K562 (cell line): ENCODE data around the gene IFNAR2. TPM values are rescaled to one million over a fixed set of nuclear protein-coding genes. Genes with fewer than 3 reads are reported as not detected.
A peak's percentile ranks its signal among the peaks of the same experiment; 100 is the strongest.

Experiments
- ATAC-seq: fragments of 200-7000 bp; cut with Tn5 transposase; 3 replicates; pipeline ENCODE4 v1.9.1; 2020; ENCODE audit warnings: moderate library complexity
- BruUV-seq: library from RNA; stranded (reverse); fragments of 400-500 nt; replicated peaks from 2 replicates; lab custom pipeline; 2021; lab: Mats Ljungman, UMichigan
- CTCF ChIA-PET: fragments of 300-600 bp; formaldehyde crosslinking; extraction: SDS; loops from one replicate; lab custom pipeline; 2021; ENCODE audit warnings: low intra/inter-chr PET ratio; lab: Yijun Ruan, JAX
- POLR2A ChIA-PET: fragments of 300-600, 350-650 bp; sonication (Branson Sonifier 250); formaldehyde crosslinking; extraction: SDS; loops from one replicate; lab custom pipeline; 2021; ENCODE audit warnings: antibody characterized with exemption, inconsistent platforms; lab: Yijun Ruan, JAX
- DNase-seq, 4 experiments: peaks; one replicate each; pipeline versions ENCODE4 v3.0.0 to v3.0.0-alpha.2; 2011 to 2018; ENCODE audit warnings: low spot score in 3 of 4, mixed read lengths in 3 of 4; ENCODE audit errors: extremely low read depth in 1 of 4
- FAIRE-seq: peaks from 2 replicates; lab custom pipeline; 2011; peaks lifted over from hg19 to GRCh38; lab: Jason Lieb, UNC
- H2AFZ ChIP-seq: 2 replicates; pipeline ENCODE4 v1.6.0; 2011; ENCODE audit warnings: low read depth, low read length, control low read depth, inconsistent platforms
- H3K27ac ChIP-seq: fragments of 200-600 bp; 3 replicates; pipeline ENCODE4 v1.8.0; 2011; ENCODE audit warnings: low read depth, mild to moderate bottlenecking, control low read depth, inconsistent platforms, low read length, moderate library complexity, mixed read lengths; ENCODE audit errors: extremely low read depth
- H3K27me3 ChIP-seq, 2 experiments: fragments of 300-600 bp in 1 of 2; 2 replicates in 1 of 2; 3 replicates in 1 of 2; pipeline versions ENCODE4 v1.6.0 to v1.8.0; 2011; ENCODE audit warnings: inconsistent platforms in 2 of 2, low read length in 2 of 2, mild to moderate bottlenecking in 1 of 2, mixed read lengths in 1 of 2, moderate library complexity in 1 of 2; ENCODE audit not compliant: control insufficient read depth in 2 of 2, insufficient read depth in 2 of 2
- H3K36me3 ChIP-seq: fragments of 300-600 bp; 3 replicates; pipeline ENCODE4 v1.8.0; 2011; ENCODE audit warnings: mild to moderate bottlenecking, low read length, inconsistent platforms; ENCODE audit not compliant: control insufficient read depth, insufficient read depth
- H3K4me1 ChIP-seq, 2 experiments: fragments of 200-600 bp in 1 of 2; replicated peaks in 1 of 2; 2 replicates in 1 of 2; 3 replicates in 1 of 2; pipeline versions ENCODE4 v1.5.1 to v1.8.0; 2011; ENCODE audit warnings: inconsistent platforms in 2 of 2, low read length in 2 of 2, mild to moderate bottlenecking in 1 of 2, mixed read lengths in 1 of 2, moderate library complexity in 1 of 2; ENCODE audit not compliant: control insufficient read depth in 2 of 2, insufficient read depth in 2 of 2
- H3K4me2 ChIP-seq: 2 replicates; pipeline ENCODE4 v1.6.1; 2011; ENCODE audit warnings: low read length, control low read depth, inconsistent platforms, mixed read lengths; ENCODE audit not compliant: insufficient read depth
- H3K4me3 ChIP-seq: fragments of 200-600 bp; sonication (generic), shearing (Covaris generic); 2 replicates; pipeline ENCODE4 v1.5.1; 2016; ENCODE audit warnings: control low read depth, inconsistent platforms
- H3K79me2 ChIP-seq: fragments of 200-600 bp; 3 replicates; pipeline ENCODE4 v1.8.0; 2011; ENCODE audit warnings: low read length, inconsistent platforms; ENCODE audit not compliant: control insufficient read depth, insufficient read depth
- H3K9ac ChIP-seq, 2 experiments: 2 replicates each; pipeline versions ENCODE4 v1.6.0 to v1.6.1; 2011; ENCODE audit warnings: low read depth in 2 of 2, low read length in 2 of 2, control low read depth in 1 of 2, inconsistent platforms in 1 of 2, mild to moderate bottlenecking in 1 of 2, mixed read lengths in 1 of 2; ENCODE audit not compliant: insufficient read depth in 1 of 2
- H3K9me1 ChIP-seq: one replicate; pipeline ENCODE4 v1.6.0; 2011; ENCODE audit warnings: inconsistent platforms, mild to moderate bottlenecking, low read length, moderate library complexity; ENCODE audit not compliant: control insufficient read depth, insufficient read depth
- H3K9me3 ChIP-seq: replicated peaks from 2 replicates; pipeline ENCODE4 v1.5.1; 2011; ENCODE audit warnings: low read depth, low read length, inconsistent platforms; ENCODE audit not compliant: control insufficient read depth, insufficient read depth
- H4K20me1 ChIP-seq: replicated peaks from 2 replicates; pipeline ENCODE4 v1.6.1; 2011; ENCODE audit warnings: low read length, inconsistent platforms, mixed read lengths; ENCODE audit not compliant: control insufficient read depth, insufficient read depth
- ARID3A ChIP-seq: IDR thresholded peaks from 2 replicates; pipeline ENCODE4 v1.6.1; 2012; ENCODE audit warnings: low read depth, low read length, improper control_type of control experiment, borderline replicate concordance
- ATF3 ChIP-seq, 2 experiments: fragments of 450-650 bp in 1 of 2; sonication (generic) in 1 of 2; formaldehyde crosslinking in 1 of 2; IDR thresholded peaks in 1 of 2; conservative IDR thresholded peaks in 1 of 2; 2 replicates each; pipeline versions ENCODE4 v1.6.1 to v1.8.1; 2016 to 2023; ENCODE audit warnings: mild to moderate bottlenecking in 2 of 2, moderate library complexity in 2 of 2, inconsistent platforms in 1 of 2, missing genetic modification reagents in 1 of 2
- C11orf30 ChIP-seq: fragments of 450-650 bp; IDR thresholded peaks from 2 replicates; pipeline ENCODE4 v1.6.1; 2016; ENCODE audit warnings: low read depth, mild to moderate bottlenecking
- CBFA2T3 ChIP-seq: fragments of 450-650 bp; IDR thresholded peaks from 2 replicates; pipeline ENCODE4 v1.6.1; 2017
- CREB1 ChIP-seq, 2 experiments: sonication (generic) in 1 of 2; formaldehyde crosslinking in 1 of 2; IDR thresholded peaks; 2 replicates each; pipeline versions ENCODE4 v1.6.1 to v1.8.0; 2012 to 2022; ENCODE audit warnings: inconsistent platforms in 1 of 2, mild to moderate bottlenecking in 1 of 2, missing genetic modification reagents in 1 of 2, moderate library complexity in 1 of 2
- FOXP1 ChIP-seq: sonication (generic); formaldehyde crosslinking; IDR thresholded peaks from 2 replicates; pipeline ENCODE4 v1.8.0; 2022; ENCODE audit warnings: mild to moderate bottlenecking, missing genetic modification reagents
- GTF3C2 ChIP-seq: IDR thresholded peaks from 3 replicates; pipeline ENCODE4 v1.6.1; 2011; ENCODE audit warnings: borderline replicate concordance, mild to moderate bottlenecking, moderate library complexity; ENCODE audit not compliant: insufficient read length; ENCODE audit errors: extremely low read depth
- HMBOX1 ChIP-seq: sonication (generic); IDR thresholded peaks from 2 replicates; pipeline ENCODE4 v1.6.1; 2016
- KDM5B ChIP-seq: fragments of 200-600 bp; sonication (generic); IDR thresholded peaks from 2 replicates; pipeline ENCODE4 v1.6.1; 2012; ENCODE audit warnings: low read depth, mild to moderate bottlenecking, moderate library complexity, low read length, control low read depth, inconsistent platforms; ENCODE audit not compliant: insufficient replicate concordance
- MCM7 ChIP-seq, 2 experiments: fragments of 450-650 bp; IDR thresholded peaks; 2 replicates each; pipeline ENCODE4 v1.6.1; 2016 to 2018
- POLR2AphosphoS5 ChIP-seq: IDR thresholded peaks from 2 replicates; pipeline ENCODE4 v1.6.1; 2011; ENCODE audit warnings: mild to moderate bottlenecking, low read depth, low read length, moderate library complexity; ENCODE audit not compliant: control insufficient read depth, insufficient read depth
- SIN3A ChIP-seq, 2 experiments: fragments of 150-350 bp in 1 of 2; IDR thresholded peaks; 2 replicates each; pipeline ENCODE4 v1.6.1; 2011 to 2016; ENCODE audit warnings: borderline replicate concordance in 2 of 2, low read depth in 2 of 2, low read length in 2 of 2, mild to moderate bottlenecking in 2 of 2, moderate library complexity in 2 of 2; ENCODE audit not compliant: control insufficient read depth in 1 of 2
- TBL1XR1 ChIP-seq, 2 experiments: IDR thresholded peaks; 2 replicates each; pipeline ENCODE4 v1.6.1; 2012; ENCODE audit warnings: improper control_type of control experiment in 2 of 2, low read length in 2 of 2, mild to moderate bottlenecking in 1 of 2
- ZNF431 ChIP-seq: sonication (generic); formaldehyde crosslinking; IDR thresholded peaks from 2 replicates; pipeline ENCODE4 v1.8.0; 2022; ENCODE audit warnings: mild to moderate bottlenecking, missing genetic modification reagents
- ZNF699 ChIP-seq: fragments of 250-450 bp; sonication (Bioruptor Pico); IDR thresholded peaks from 2 replicates; pipeline ENCODE4 v1.8.0; 2021; ENCODE audit warnings: mild to moderate bottlenecking, moderate library complexity; ENCODE audit not compliant: insufficient replicate concordance
- WGBS: fragments of 100-300 bp; shearing (Covaris generic); methylation state at CpG from one replicate; pipeline ENCODE4 v1.1.6; 2016; ENCODE audit warnings: low coverage, mixed read lengths; ENCODE audit not compliant: insufficient coverage; ENCODE audit errors: missing lambda C conversion rate; 5-methylcytosine and 5-hydroxymethylcytosine counted together
- in situ Hi-C: fragments of 300-500 bp; cut with MboI; formaldehyde crosslinking; loops from 4 replicates; pipeline ENCODE4 v1.15.0; 2018; ENCODE audit warnings: inconsistent platforms, mixed read lengths
- intact Hi-C: fragments of 100-400 bp; cut with micrococcal nuclease; formaldehyde crosslinking; loops from 2 replicates; pipeline ENCODE4 v1.14.2; 2022
- polyA plus RNA-seq, 8 experiments: library from polyadenylated mRNA; depleted of rRNA in 4 of 8; stranded (reverse) in 5 of 8; unstranded in 3 of 8; fragments of >200 nt; fragmentation: Nextera tagmentation in 2 of 8; fragmentation: Illumina TruSeq in 1 of 8; extraction: Ambion mirVana in 2 of 8; extraction: Trizol in 1 of 8; gene quantifications; 2 replicates each; pipeline versions ENCODE4 v1.2.1 to v1.2.3, GENCODE V29; 2011 to 2014; ENCODE audit warnings: inconsistent platforms in 1 of 8, missing spikeins in 1 of 8
- total RNA-seq, 7 experiments: library from RNA; depleted of rRNA in 6 of 7; stranded (reverse); fragments of >200 nt in 6 of 7; fragmentation: Illumina TruSeq in 2 of 7; extraction: Trizol in 2 of 7; gene quantifications; 2 replicates each; pipeline versions ENCODE4 v1.2.1 to v1.2.3, GENCODE V29; 2011 to 2021; ENCODE audit warnings: low replicate concordance in 1 of 7

IFNAR2 gene
- total and polyA plus RNA-seq, 9 of the 15 experiments (the other 6 are each of a cell fraction or from before 2014, with no cell fraction given) = 1.7 to 48.3 (median 8.4) TPM

DNA sequence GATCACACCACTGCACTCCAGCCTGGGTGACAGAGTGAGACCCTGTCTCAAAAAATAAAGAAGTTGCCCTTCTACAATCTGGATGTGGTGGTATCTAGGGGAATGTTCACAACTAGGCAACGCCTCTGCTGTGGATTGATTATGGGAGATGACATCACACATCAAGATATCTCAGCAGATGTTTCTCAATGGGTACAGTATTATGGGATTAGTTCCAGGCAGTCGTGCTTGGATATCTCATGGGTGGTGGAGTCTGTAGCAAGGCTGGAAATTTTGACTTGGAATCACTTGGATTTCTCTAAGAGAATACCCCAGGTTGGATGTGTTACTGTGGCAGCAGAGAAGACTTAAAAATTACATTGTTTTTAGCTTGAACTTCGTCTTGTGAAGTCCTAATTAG lies 7.7 kb downstream of the IFNAR2 start:
- no peak for DNase-seq
- no peak overlapping the region for H3K4me2 ChIP-seq
- H3K27me3 ChIP-seq = no peaks in the 10 kb centered on the region
- no peak overlapping the region for H3K27ac ChIP-seq
- WGBS = 49% methylated on average over 3 of the region's 3 CpGs
- no peaks in the 10 kb centered on the region for H3K9me3 ChIP-seq
- no peak overlapping the region for H2AFZ ChIP-seq
- no peak overlapping the region for H3K9ac ChIP-seq
- H3K79me2 ChIP-seq = peaks cover 7% of the 10 kb centered on the region; the same call in 2 of the 3 replicates
- in situ Hi-C loops = no loop called here
- no TSS peak for BruUV-seq
- no peak for FAIRE-seq
- H3K4me1 ChIP-seq = peaks cover 5 to 8% of the 10 kb centered on the region in 2 experiments
- H4K20me1 ChIP-seq = no peaks in the 10 kb centered on the region
- ChIA-PET CTCF (no interaction called here), POLR2A (interaction anchor here (1.2 kb wide), 1 partner anchor 23 kb away, joined by 3 read pairs; no protein-coding TSS in a partner anchor)
- no peaks in the 10 kb centered on the region for H3K9me1 ChIP-seq
- intact Hi-C loops = no loop called here
- ATAC-seq = no peak; the same call in 2 of the 3 replicates
- H3K36me3 ChIP-seq = peaks cover 6% of the 10 kb centered on the region; the same call in 1 of the 3 replicates
- H3K4me3 ChIP-seq = no peak overlapping the region
- TF ChIP-seq ARID3A (no peak), CREB1 (IDR thresholded peaks at IDR 0.05) (no peak), CREB1 (CRISPR knock-in tag; IDR thresholded peaks at IDR 0.05) (no peak; the same call in 1 of the 2 replicates), MCM7 (IDR thresholded peaks at IDR 0.05) (no peak), HMBOX1 (no peak), CBFA2T3 (peak; percentile 26), TBL1XR1 (IDR thresholded peaks at IDR 0.05; ENCODE audit: low read length in 2 of 2) (no peak), SIN3A (IDR thresholded peaks at IDR 0.05; ENCODE audit: borderline replicate concordance in 2 of 2, control insufficient read depth in 1 of 2, low read depth in 2 of 2, low read length in 2 of 2) (no peak), FOXP1 (CRISPR knock-in tag) (no peak), ZNF431 (CRISPR knock-in tag) (no peak), KDM5B (no peak), ATF3 (IDR thresholded peaks at IDR 0.05) (peak; percentile 90), ATF3 (CRISPR knock-in tag; conservative IDR thresholded peaks at IDR 0.05) (no peak), POLR2AphosphoS5 (no peak), GTF3C2 (no peak), C11orf30 (no peak), ZNF699 (CRISPR knock-in tag) (no peak)
